ENCODE data around the gene TAF15. TPM values are rescaled to one million over a fixed set of nuclear protein-coding genes. Genes with fewer than 3 reads are reported as not detected.
A peak's percentile ranks its signal among the peaks of the same experiment; 100 is the strongest.

Gene TAF15
- total RNA-seq, 4 donors from 2014 or later = 51.1 to 119 (median 90.1) TPM

GRCh38 chr17:35894206-35894605, 84.9 kb downstream of the TAF15 start:
- no peak for DNase-seq
- H3K9me3 ChIP-seq = no peaks in the 10 kb centered on the region
- H3K27ac ChIP-seq = no peak overlapping the region
- no peaks in the 10 kb centered on the region for H3K36me3 ChIP-seq
- H3K27me3 ChIP-seq = no peaks in the 10 kb centered on the region
- no peak for TF ChIP-seq POLR2A (IDR thresholded peaks at IDR 0.05)
- TF ChIP-seq CTCF (IDR thresholded peaks at IDR 0.05) = no peak
- H3K4me1 ChIP-seq = no peaks in the 10 kb centered on the region
- H3K4me3 ChIP-seq = no peak overlapping the region

GRCh38 chr17:35895636-35896587, 86.6 kb downstream of the TAF15 start:
- Histone ChIP-seq H3K4me1 (no peaks in the 10 kb centered on the region), H3K27me3 (no peaks in the 10 kb centered on the region), H3K4me3 (no peak overlapping the region), H3K27ac (peak overlapping the region; percentile 15 to 48 (median 37)), H3K9me3 (no peaks in the 10 kb centered on the region), H3K36me3 (no peaks in the 10 kb centered on the region)
- DNase-seq = peak in 1 of 3 donors; percentile 73
- TF ChIP-seq POLR2A (IDR thresholded peaks at IDR 0.05) = no peak
- TF ChIP-seq CTCF (IDR thresholded peaks at IDR 0.05) = no peak

Small RNAs within 50 kb of the gene (small RNA-seq; reads per million reads assigned to genes)
- gene RF00100 = 738 to 1,434 reads per million in 2 donors

Other genes starting within 250 kb of the TAF15 start
- gene SLFN14, start 248.7 kb upstream of the TAF15 start, total RNA-seq = not detected
- gene PEX12, start 230.9 kb upstream of the TAF15 start, total RNA-seq = 1 to 10 TPM; 2.5 to 7.9 (median 4.5) TPM
- 10 to 100 TPM; 46.2 to 75.3 (median 66.6) TPM for gene AP2B1, start 222.2 kb upstream of the TAF15 start, total RNA-seq
- 1 to 10 TPM in 2 of 4 donors, not detected in 2; 1.1 TPM for gene RASL10B, start 77.8 kb upstream of the TAF15 start, total RNA-seq
- not detected for gene GAS2L2, start 56.2 kb upstream of the TAF15 start, total RNA-seq
- not detected for gene C17orf50, start 48.6 kb upstream of the TAF15 start, total RNA-seq
- 10 to 100 TPM in 3 of 4 donors, 1 to 10 TPM in 1; 3.3 to 85.3 (median 56.7) TPM for gene MMP28, start 13.8 kb upstream of the TAF15 start, total RNA-seq
- not detected for gene HEATR9, start 59.4 kb downstream of the TAF15 start, total RNA-seq
- gene CCL5, start 70.9 kb downstream of the TAF15 start, total RNA-seq = 10 to 100 TPM in 1 of 4 donors, 1 to 10 TPM in 3; 5.8 to 13.8 (median 9.2) TPM
- gene RDM1, start 121.3 kb downstream of the TAF15 start, total RNA-seq = 1 to 10 TPM in 1 of 4 donors, under 1 TPM in 1, not detected in 2; 0.88 to 1.9 TPM
- gene LYZL6, start 134.2 kb downstream of the TAF15 start, total RNA-seq = not detected
- 1 to 10 TPM in 1 of 4 donors, under 1 TPM in 1, not detected in 2; 0.54 to 1.1 TPM for gene CCL16, start 172.0 kb downstream of the TAF15 start, total RNA-seq
- gene CCL14, start 177.2 kb downstream of the TAF15 start, total RNA-seq = 1 to 10 TPM; 6.3 to 8.3 (median 6.7) TPM
- 10 to 100 TPM in 3 of 4 donors, 1 to 10 TPM in 1; 4.1 to 63.9 (median 27.0) TPM for gene CCL15, start 192.1 kb downstream of the TAF15 start, total RNA-seq
- gene CCL23, start 208.5 kb downstream of the TAF15 start, total RNA-seq = 1 to 10 TPM in 1 of 4 donors, not detected in 3; 3.6 TPM

All from Peyer's patch (tissue), 4 donors.